Stimulated activated naive CD8-positive, alpha-beta T cell treated with anti-CD3 and anti-CD28 coated beads, Interleukin-15, amount 100 ng/mL, for 72 hours (primary cell): ENCODE measurements around the gene MOGAT3.

ENCODE experiments used
- ATAC-seq: fragments of 150-1000 bp; cut with Tn5 transposase; 2 replicates; pipeline ENCODE4 v1.10.0; 2021; ENCODE audit warnings: mild to moderate bottlenecking, moderate library complexity
- DNase-seq, 2 donors: peaks; one replicate each; pipeline ENCODE4 v3.0.0; 2021 to 2022
- H3K27ac Mint-ChIP-seq, 2 donors: one replicate each; pipeline ENCODE4 v1.8.0; 2022; ENCODE audit warnings: mild to moderate bottlenecking in 2 of 2, mixed read lengths in 2 of 2, moderate library complexity in 2 of 2
- H3K27me3 Mint-ChIP-seq: one replicate; pipeline ENCODE4 v1.8.0; 2022; ENCODE audit warnings: mixed read lengths
- H3K4me1 Mint-ChIP-seq: one replicate; pipeline ENCODE4 v1.8.0; 2022; ENCODE audit warnings: mild to moderate bottlenecking, mixed read lengths
- H3K4me3 Mint-ChIP-seq, 2 donors: one replicate each; pipeline ENCODE4 v1.8.0; 2022; ENCODE audit warnings: mild to moderate bottlenecking in 2 of 2, mixed read lengths in 2 of 2, moderate library complexity in 1 of 2
- H3K9me3 Mint-ChIP-seq, 2 donors: one replicate each; pipeline ENCODE4 v1.8.0; 2022; ENCODE audit warnings: mixed read lengths in 2 of 2

Gene MOGAT3

GRCh38 chr7:101165075-101165957 lies 35.5 kb downstream of the MOGAT3 start, which contains the start of gene VGF:
Gene VGF (minus strand): TSS chr7:101165569. CDS start chr7:101164843, 726 bp downstream.
- DNase-seq (peak; percentile 90 to 92), ATAC-seq (peak; percentile 83)
- Mint-ChIP-seq H3K9me3 (no peaks in the 10 kb centered on the region), H3K27me3 (peaks cover 91% of the 10 kb centered on the region), H3K4me1 (peaks cover 70% of the 10 kb centered on the region), H3K4me3 (peak within 1 kb of the TSS; percentile 92 to 96), H3K27ac (peak within 1 kb of the TSS; percentile 43 to 68)

DNA sequence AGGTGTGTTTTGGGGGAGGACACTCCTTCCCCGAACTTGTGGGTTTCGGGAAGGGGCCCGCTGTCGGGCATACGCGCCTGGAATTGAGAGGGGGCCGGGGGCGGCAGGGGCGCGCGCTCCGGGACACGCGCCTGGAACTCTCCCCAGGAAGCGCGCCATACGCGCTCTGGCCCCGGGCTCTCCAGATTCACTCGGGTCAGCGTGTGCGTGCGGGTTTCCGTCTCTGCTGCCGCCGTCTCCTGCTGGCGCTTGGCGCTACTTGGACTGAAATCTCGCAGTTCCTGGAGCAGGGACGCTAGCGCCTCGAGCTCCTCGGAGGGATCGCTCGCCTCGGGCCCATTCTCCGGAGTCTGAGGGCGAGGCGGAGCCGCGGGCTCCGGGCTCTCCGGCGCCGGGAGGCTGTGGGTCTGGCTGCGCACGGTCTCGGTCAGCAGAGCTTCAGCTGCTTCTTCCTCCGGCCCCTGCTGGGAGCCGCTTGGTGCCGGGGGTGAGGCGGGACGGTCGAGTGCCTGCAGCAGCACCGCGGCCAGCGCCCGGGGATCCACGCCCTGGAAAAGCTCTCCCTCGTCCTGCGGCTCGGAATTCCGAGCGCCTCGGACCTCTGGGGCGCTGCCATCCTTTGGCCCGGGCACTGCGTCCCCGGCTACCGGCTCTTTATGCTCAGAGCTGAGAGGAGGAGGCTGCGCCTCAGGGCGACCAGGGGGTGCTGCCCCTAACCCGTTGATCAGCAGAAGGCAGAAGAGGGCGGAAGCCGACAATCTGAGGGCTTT lies 36.6 kb downstream of the MOGAT3 start:
- DNase-seq (no peak), ATAC-seq (no peak)
- Mint-ChIP-seq H3K4me3 (peak overlapping the region; percentile 92 to 96), H3K9me3 (no peaks in the 10 kb centered on the region), H3K27ac (peak overlapping the region in 1 of 2 donors; percentile 14), H3K4me1 (peaks cover 59% of the 10 kb centered on the region), H3K27me3 (peaks cover 80% of the 10 kb centered on the region)

GRCh38 chr7:101163279-101164070 lies 37.4 kb downstream of the MOGAT3 start:
- Mint-ChIP-seq H3K4me1 (peaks cover 51% of the 10 kb centered on the region), H3K9me3 (no peaks in the 10 kb centered on the region), H3K4me3 (peak overlapping the region; percentile 92 to 96), H3K27me3 (peaks cover 72% of the 10 kb centered on the region), H3K27ac (no peak overlapping the region)
- peak in 1 of 2 donors; percentile 23 for DNase-seq
- peak; percentile 9 for ATAC-seq

- peaks cover 46% of the 10 kb centered on the region for H3K4me1 Mint-ChIP-seq
- peak in 1 of 2 donors; percentile 20 for DNase-seq
- H3K9me3 Mint-ChIP-seq = no peaks in the 10 kb centered on the region
- H3K4me3 Mint-ChIP-seq = peak overlapping the region; percentile 68 to 73
- peak overlapping the region in 1 of 2 donors; percentile 90 for H3K27ac Mint-ChIP-seq
- ATAC-seq = no peak
- peaks cover 65% of the 10 kb centered on the region for H3K27me3 Mint-ChIP-seq
Measured at GRCh38 chr7:101162551-101163278, 38.1 kb downstream of the MOGAT3 start.

DNA sequence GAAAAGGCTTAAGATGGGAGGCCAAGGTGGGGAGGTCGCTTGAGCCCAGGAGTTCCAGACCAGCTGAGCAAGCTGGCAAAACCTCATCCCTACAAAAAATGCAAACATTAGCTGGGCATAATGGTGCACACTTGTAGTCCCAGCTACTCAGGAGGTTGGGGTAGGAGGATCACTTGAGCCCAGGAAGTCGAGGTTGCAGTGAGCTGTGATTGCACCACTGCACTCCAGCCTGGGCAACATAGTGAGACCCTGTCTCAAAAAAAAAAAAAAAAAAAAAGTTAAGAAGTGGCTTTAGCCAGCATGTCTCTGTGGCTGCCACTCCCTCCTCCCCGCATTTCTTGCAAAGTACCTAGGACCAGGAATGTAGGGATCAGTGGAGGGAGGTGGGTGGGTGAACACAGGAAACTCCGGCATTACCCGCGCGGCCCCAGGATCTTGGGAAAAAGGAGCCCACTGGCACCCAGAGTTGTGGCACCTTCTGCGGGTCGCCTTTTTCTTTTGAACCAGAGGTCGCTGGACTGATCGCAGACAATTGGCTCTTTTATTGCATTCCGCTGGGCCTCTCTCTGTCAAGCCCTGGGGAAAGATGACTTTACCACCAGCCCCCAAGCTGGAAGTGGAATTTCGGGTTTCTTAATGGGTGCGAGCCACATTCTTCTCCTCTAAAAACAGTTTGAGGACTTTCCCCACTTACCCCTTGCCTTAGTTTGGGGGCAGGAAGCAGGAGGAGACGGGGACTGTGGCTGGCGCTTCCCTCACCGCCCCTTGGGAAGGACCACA lies 39.0 kb downstream of the MOGAT3 start:
- Mint-ChIP-seq H3K27ac (peak overlapping the region in 1 of 2 donors; percentile 90), H3K9me3 (no peaks in the 10 kb centered on the region), H3K4me3 (peak overlapping the region; percentile 68 to 73), H3K27me3 (peaks cover 56% of the 10 kb centered on the region), H3K4me1 (peaks cover 41% of the 10 kb centered on the region)
- ATAC-seq (no peak), DNase-seq (no peak)

- H3K27ac Mint-ChIP-seq = no peak overlapping the region
- ATAC-seq (no peak), DNase-seq (no peak)
- H3K27me3 Mint-ChIP-seq = peaks cover 47% of the 10 kb centered on the region
- no peaks in the 10 kb centered on the region for H3K9me3 Mint-ChIP-seq
- H3K4me1 Mint-ChIP-seq = peaks cover 31% of the 10 kb centered on the region
- no peak overlapping the region for H3K4me3 Mint-ChIP-seq
Measured at GRCh38 chr7:101160910-101161309, 39.9 kb downstream of the MOGAT3 start.

DNA sequence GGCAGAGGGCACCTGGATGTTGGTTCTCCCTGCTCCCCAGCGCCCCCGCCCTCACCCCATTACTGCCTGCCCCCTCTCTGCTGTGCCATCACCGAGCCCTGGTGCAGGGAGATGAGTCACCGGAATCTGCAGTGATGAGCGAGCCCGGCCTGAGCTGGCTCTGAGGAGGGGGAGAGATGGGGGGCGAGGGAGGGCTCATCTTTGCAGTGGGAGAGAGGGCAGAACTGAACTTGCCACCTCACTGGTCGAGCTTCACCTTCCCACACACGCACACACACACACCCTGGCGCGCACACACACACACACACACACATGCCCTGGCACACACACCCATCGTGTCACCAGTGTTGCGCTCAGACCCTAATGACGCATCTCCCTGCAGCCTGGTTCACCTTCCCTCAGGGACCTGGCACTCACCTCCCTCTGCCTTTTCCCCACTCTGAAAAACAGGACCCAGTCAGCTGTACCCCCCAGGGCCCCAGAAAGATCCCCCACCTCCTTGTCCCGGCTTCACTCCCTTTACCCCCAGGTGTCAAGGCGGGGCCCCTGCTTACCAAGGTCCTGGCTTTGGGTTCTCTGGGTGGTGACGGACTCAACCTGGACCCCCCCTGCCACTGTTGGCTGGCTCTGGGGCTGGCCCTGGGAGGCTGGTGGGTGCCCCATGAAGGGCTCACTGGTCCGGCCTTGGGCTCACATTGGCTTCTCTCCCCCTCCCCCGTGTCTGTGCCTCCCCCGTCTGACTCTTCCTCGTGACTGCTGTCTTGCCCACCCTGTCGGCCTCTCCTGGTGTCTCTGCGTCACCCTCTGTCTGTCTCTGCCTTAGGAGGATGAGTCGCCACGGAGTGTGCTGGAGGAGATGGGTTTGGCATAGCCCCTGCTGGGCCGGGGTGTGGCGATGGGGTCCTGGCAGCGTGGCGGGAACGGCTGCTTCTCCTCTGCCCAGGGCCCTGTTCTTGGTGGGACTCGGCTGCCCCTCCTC lies 40.9 kb downstream of the MOGAT3 start:
- Mint-ChIP-seq H3K9me3 (no peaks in the 10 kb centered on the region), H3K4me1 (peaks cover 31% of the 10 kb centered on the region), H3K27me3 (peaks cover 37% of the 10 kb centered on the region), H3K4me3 (no peak overlapping the region), H3K27ac (no peak overlapping the region)
- no peak for DNase-seq
- no peak for ATAC-seq

DNA sequence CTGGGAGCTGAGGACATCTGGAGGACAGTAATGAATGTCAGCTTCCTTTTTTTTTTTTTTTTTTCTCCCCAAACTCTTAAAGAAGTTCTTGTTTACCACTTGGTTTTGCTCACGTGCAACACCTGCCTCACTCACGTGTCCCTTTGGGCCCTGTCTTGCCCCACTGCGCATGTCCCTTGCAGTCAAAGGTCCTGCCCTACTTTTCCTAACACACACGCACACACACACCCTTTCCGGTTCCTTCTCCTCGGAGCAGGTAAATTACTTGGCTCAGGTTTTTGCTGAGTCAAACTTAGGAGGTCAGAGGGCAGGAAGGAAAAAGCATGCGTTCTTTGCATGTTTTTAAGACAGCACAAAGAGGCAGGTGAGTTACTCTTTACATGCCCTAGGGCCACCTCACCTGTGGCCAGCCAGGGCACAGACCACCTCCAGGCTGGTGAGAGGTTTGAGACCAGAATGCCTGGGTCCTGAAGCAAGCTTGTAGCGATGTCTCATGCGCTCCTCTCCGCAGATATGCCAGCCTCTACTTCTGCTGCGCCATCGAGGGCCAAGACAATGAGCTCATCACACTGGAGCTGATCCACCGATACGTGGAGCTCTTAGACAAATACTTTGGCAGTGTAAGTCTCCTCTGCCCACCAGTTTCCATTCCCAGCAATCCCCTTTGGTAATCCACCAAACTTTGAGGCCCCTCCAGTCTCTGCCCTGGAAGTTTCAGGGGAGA lies 43.8 kb downstream of the MOGAT3 start:
- peaks cover 0 to 5% of the 10 kb centered on the region in 2 donors for H3K9me3 Mint-ChIP-seq
- DNase-seq = no peak
- no peak overlapping the region for H3K4me3 Mint-ChIP-seq
- no peak for ATAC-seq
- peaks cover 20% of the 10 kb centered on the region for H3K27me3 Mint-ChIP-seq
- H3K4me1 Mint-ChIP-seq = peaks cover 18% of the 10 kb centered on the region
- no peak overlapping the region for H3K27ac Mint-ChIP-seq

DNA sequence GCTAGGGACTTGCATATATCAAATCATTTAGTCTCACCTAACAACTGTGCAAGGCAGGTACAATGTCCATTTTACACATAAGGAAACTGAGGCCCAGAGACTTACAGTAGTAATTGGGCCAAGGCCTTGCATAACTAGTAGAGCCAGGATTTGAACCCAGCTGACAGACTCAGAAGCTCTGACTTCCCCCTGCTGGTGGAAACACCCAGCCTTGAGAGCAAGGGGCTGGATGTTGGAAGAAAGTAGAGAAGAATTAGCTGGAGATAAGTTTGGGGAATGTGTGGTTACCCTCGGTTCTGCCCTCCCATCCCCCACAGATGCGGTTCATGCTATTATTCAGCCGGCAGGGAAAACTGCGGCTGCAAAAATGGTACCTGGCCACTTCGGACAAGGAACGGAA lies 44.6 kb downstream of the MOGAT3 start:
- Mint-ChIP-seq H3K27me3 (peaks cover 12% of the 10 kb centered on the region), H3K9me3 (peaks cover 0 to 5% of the 10 kb centered on the region in 2 donors)

DNA sequence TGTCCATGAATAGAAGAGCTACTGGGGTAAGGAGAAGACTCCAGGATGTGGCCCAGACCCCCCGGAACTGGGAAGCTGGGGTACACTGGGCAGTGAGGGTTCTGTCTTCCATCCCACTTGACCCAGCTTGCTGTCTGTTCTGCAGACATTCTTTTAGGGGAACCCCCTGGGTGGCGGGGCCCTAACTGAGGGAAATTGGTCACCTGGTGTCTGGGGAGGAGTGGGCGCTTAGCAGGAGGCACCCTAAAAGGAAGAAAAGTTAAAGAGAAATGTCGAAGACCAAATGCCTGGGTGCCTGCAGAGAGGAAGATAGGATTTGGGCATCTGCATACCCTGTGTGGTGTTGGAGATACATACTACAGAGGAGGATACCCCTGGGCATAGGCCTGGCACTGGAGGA lies 45.5 kb downstream of the MOGAT3 start:
- H3K27me3 Mint-ChIP-seq = peaks cover 10% of the 10 kb centered on the region
- H3K4me3 Mint-ChIP-seq = peak overlapping the region; percentile 86 to 87
- H3K9me3 Mint-ChIP-seq = peaks cover 0 to 5% of the 10 kb centered on the region in 2 donors
- no peak for DNase-seq
- peaks cover 18% of the 10 kb centered on the region for H3K4me1 Mint-ChIP-seq
- ATAC-seq = no peak
- H3K27ac Mint-ChIP-seq = peak overlapping the region in 1 of 2 donors; percentile 33

More for the DNA sequence above, 44.6 kb downstream of the MOGAT3 start:
- ATAC-seq = no peak
- Mint-ChIP-seq H3K4me3 (no peak overlapping the region), H3K27ac (no peak overlapping the region), H3K4me1 (peaks cover 18% of the 10 kb centered on the region)
- DNase-seq = no peak

DNA sequence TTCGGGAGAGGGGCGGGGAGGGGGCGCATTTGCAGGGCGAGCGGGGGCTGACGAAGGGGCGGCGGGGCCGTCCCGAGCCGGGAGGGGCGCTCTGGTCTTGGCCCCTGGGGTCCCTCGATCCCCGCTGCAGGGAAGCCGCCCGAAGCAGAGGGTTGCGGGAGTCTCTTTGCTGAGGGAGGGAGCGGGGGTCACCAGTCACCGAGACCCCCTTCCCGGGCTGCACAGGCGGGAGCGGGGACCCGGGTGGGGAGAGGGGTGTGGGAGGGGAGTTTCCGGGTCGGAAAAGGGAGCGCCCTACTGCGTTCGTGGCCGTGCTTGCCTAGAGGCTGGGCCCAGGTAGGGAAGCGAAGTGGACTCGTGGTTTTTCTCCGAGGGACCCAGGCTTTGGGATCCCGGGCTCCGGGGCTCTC lies 46.1 kb downstream of the MOGAT3 start:
- peaks cover 18% of the 10 kb centered on the region for H3K4me1 Mint-ChIP-seq
- DNase-seq (no peak), ATAC-seq (peak; percentile 58)
- no peak overlapping the region for H3K27ac Mint-ChIP-seq
- H3K4me3 Mint-ChIP-seq = peak overlapping the region; percentile 86 to 87
- H3K27me3 Mint-ChIP-seq = peaks cover 13% of the 10 kb centered on the region
- H3K9me3 Mint-ChIP-seq = peaks cover 0 to 5% of the 10 kb centered on the region in 2 donors

GRCh38 chr7:101153969-101154692 lies 46.7 kb downstream of the MOGAT3 start, which contains the start of gene AP1S1:
Gene AP1S1 (plus strand): TSS chr7:101154476. CDS start chr7:101154515, 39 bp downstream.
- ATAC-seq (peak; percentile 90), DNase-seq (peak; percentile 85 to 90)
- H3K4me3 Mint-ChIP-seq = peak within 1 kb of the TSS; percentile 86 to 87
- peak within 1 kb of the TSS in 1 of 2 donors; percentile 33 for H3K27ac Mint-ChIP-seq
- peaks cover 18% of the 10 kb centered on the region for H3K4me1 Mint-ChIP-seq
- H3K27me3 Mint-ChIP-seq = peaks cover 19% of the 10 kb centered on the region
- peaks cover 0 to 5% of the 10 kb centered on the region in 2 donors for H3K9me3 Mint-ChIP-seq
